Astrocyte (in vitro differentiated cells and primary cell): ENCODE results near the gene FRYL. TPM values are rescaled to one million over a fixed set of nuclear protein-coding genes. Genes with fewer than 3 reads are reported as not detected.

Source experiments
- DNase-seq: peaks from one replicate; pipeline ENCODE4 v3.0.0-alpha.2; 2010; ENCODE audit warnings: low read depth
- FAIRE-seq: peaks from 2 replicates; lab custom pipeline; 2011; peaks lifted over from hg19 to GRCh38; lab: Jason Lieb, UNC
- H2AFZ ChIP-seq: 2 replicates; pipeline ENCODE4 v1.6.0; 2012; ENCODE audit warnings: low read depth, low read length, inconsistent platforms
- H3K27ac ChIP-seq: 2 replicates; pipeline ENCODE4 v1.5.1; 2011; ENCODE audit warnings: low read depth, low read length, inconsistent platforms
- H3K27me3 ChIP-seq: 2 replicates; pipeline ENCODE4 v1.6.0; 2011; ENCODE audit warnings: low read length, inconsistent platforms; ENCODE audit not compliant: insufficient read depth
- H3K36me3 ChIP-seq: 2 replicates; pipeline ENCODE4 v1.5.1; 2011; ENCODE audit warnings: low read length, inconsistent platforms; ENCODE audit not compliant: insufficient read depth
- H3K4me1 ChIP-seq: 2 replicates; pipeline ENCODE4 v1.5.1; 2011; ENCODE audit warnings: low read length, inconsistent platforms; ENCODE audit not compliant: insufficient read depth
- H3K4me2 ChIP-seq: 2 replicates; pipeline ENCODE4 v1.6.0; 2012; ENCODE audit warnings: low read length, inconsistent platforms
- H3K4me3 ChIP-seq: 2 replicates; pipeline ENCODE4 v1.5.1; 2011; ENCODE audit warnings: low read depth, mild to moderate bottlenecking, low read length, inconsistent platforms; ENCODE audit not compliant: insufficient read depth
- H3K79me2 ChIP-seq: 2 replicates; pipeline ENCODE4 v1.6.0; 2012; ENCODE audit warnings: mild to moderate bottlenecking, low read length, inconsistent platforms; ENCODE audit not compliant: insufficient read depth
- H3K9ac ChIP-seq: 2 replicates; pipeline ENCODE4 v1.6.0; 2012; ENCODE audit warnings: mild to moderate bottlenecking, low read length, inconsistent platforms
- H3K9me3 ChIP-seq: 2 replicates; pipeline ENCODE4 v1.5.1; 2012; ENCODE audit warnings: low read depth, mild to moderate bottlenecking, low read length, inconsistent platforms; ENCODE audit not compliant: insufficient read depth
- H4K20me1 ChIP-seq: 2 replicates; pipeline ENCODE4 v1.6.0; 2012; ENCODE audit warnings: low read length, inconsistent platforms; ENCODE audit not compliant: insufficient read depth
- H3K27ac Mint-ChIP-seq: one replicate; pipeline ENCODE4 v1.8.0; 2021; ENCODE audit warnings: mild to moderate bottlenecking, mixed read lengths; ENCODE audit not compliant: unreplicated experiment
- H3K27me3 Mint-ChIP-seq: one replicate; pipeline ENCODE4 v1.8.0; 2021; ENCODE audit warnings: low read depth, mixed read lengths; ENCODE audit not compliant: unreplicated experiment
- H3K36me3 Mint-ChIP-seq: one replicate; pipeline ENCODE4 v1.8.0; 2021; ENCODE audit warnings: low read depth, mixed read lengths; ENCODE audit not compliant: unreplicated experiment
- H3K4me1 Mint-ChIP-seq: one replicate; pipeline ENCODE4 v1.8.0; 2021; ENCODE audit warnings: low read depth, mixed read lengths; ENCODE audit not compliant: unreplicated experiment
- H3K4me3 Mint-ChIP-seq: one replicate; pipeline ENCODE4 v1.8.0; 2021; ENCODE audit warnings: mild to moderate bottlenecking, moderate library complexity, mixed read lengths; ENCODE audit not compliant: unreplicated experiment
- H3K9me3 Mint-ChIP-seq: one replicate; pipeline ENCODE4 v1.8.0; 2021; ENCODE audit warnings: mild to moderate bottlenecking, mixed read lengths; ENCODE audit not compliant: unreplicated experiment
- EZH2 ChIP-seq: IDR thresholded peaks from 2 replicates; pipeline ENCODE4 v1.6.1; 2012; ENCODE audit warnings: mild to moderate bottlenecking, low read length, inconsistent platforms; ENCODE audit not compliant: insufficient read depth
- total RNA-seq: library from RNA; stranded (reverse); gene quantifications from 2 replicates; pipeline ENCODE4 v1.2.1, GENCODE V29; 2021
- TF ChIP-seq, protein P1 (sequence below): IDR thresholded peaks from 2 replicates; pipeline ENCODE4 v1.5.1; 2011; ENCODE audit warnings: low read depth, mild to moderate bottlenecking, inconsistent platforms, low read length, moderate library complexity; ENCODE audit not compliant: insufficient read depth

FRYL gene
- total RNA-seq, 1 donor from 2014 or later = 70.0 TPM

DNA sequence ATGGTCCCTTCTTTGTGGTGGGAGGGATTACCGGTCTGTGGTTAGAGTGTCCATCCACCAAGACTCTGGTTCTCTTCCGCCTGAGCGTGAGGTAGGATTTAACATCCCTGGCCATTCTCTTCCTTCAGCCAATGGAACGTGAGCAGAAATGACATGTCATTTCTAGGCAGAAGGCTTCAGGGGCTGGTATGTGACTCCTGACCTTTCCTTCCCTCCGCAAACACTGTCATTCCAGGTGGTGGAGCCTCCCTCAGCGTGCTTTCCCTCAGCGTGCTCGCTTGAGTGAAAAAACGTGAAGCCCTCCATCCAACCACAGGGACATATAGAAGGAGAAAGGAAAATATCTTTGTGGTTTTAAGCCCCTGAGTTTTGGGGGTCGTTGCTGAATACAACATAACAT lies 330.9 kb downstream of the FRYL start:
- no peaks in the 10 kb centered on the region for H3K79me2 ChIP-seq
- no peaks in the 10 kb centered on the region for H3K27me3 Mint-ChIP-seq

More for the DNA sequence above, 330.9 kb downstream of the FRYL start:
- Mint-ChIP-seq H3K36me3 (no peaks in the 10 kb centered on the region), H3K9me3 (no peaks in the 10 kb centered on the region), H3K4me1 (no peaks in the 10 kb centered on the region), H3K27ac (no peak overlapping the region), H3K4me3 (no peak overlapping the region)
- Histone ChIP-seq H3K9me3 (no peaks in the 10 kb centered on the region), H3K27me3 (no peaks in the 10 kb centered on the region), H3K36me3 (no peaks in the 10 kb centered on the region), H3K4me3 (no peak overlapping the region), H3K4me2 (no peak overlapping the region), H3K27ac (no peak overlapping the region), H2AFZ (no peak overlapping the region), H3K9ac (no peak overlapping the region), H3K4me1 (no peaks in the 10 kb centered on the region), H4K20me1 (no peaks in the 10 kb centered on the region)
- FAIRE-seq (no peak), DNase-seq (no peak)
- TF ChIP-seq, protein P1, sequence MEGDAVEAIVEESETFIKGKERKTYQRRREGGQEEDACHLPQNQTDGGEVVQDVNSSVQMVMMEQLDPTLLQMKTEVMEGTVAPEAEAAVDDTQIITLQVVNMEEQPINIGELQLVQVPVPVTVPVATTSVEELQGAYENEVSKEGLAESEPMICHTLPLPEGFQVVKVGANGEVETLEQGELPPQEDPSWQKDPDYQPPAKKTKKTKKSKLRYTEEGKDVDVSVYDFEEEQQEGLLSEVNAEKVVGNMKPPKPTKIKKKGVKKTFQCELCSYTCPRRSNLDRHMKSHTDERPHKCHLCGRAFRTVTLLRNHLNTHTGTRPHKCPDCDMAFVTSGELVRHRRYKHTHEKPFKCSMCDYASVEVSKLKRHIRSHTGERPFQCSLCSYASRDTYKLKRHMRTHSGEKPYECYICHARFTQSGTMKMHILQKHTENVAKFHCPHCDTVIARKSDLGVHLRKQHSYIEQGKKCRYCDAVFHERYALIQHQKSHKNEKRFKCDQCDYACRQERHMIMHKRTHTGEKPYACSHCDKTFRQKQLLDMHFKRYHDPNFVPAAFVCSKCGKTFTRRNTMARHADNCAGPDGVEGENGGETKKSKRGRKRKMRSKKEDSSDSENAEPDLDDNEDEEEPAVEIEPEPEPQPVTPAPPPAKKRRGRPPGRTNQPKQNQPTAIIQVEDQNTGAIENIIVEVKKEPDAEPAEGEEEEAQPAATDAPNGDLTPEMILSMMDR = no peak
- TF ChIP-seq EZH2 = no peak

Other genes with a start within 250 kb of the FRYL start
- gene OCIAD1, start 50.8 kb upstream of the FRYL start, total RNA-seq = 144 and 146 TPM in 2 replicates
- gene OCIAD2, start 126.5 kb upstream of the FRYL start, total RNA-seq = 50.3 and 76.1 TPM in 2 replicates
- not detected in 2 replicates for gene CWH43, start 206.0 kb upstream of the FRYL start, total RNA-seq